Measurements from ENCODE around the gene ZNF285.
"Not testable (repeated sequence)": the region's sequence is repeated elsewhere in the genome, so short reads cannot be mapped to it uniquely, and the experiment has no call there.

The ZNF285 gene

DNA sequence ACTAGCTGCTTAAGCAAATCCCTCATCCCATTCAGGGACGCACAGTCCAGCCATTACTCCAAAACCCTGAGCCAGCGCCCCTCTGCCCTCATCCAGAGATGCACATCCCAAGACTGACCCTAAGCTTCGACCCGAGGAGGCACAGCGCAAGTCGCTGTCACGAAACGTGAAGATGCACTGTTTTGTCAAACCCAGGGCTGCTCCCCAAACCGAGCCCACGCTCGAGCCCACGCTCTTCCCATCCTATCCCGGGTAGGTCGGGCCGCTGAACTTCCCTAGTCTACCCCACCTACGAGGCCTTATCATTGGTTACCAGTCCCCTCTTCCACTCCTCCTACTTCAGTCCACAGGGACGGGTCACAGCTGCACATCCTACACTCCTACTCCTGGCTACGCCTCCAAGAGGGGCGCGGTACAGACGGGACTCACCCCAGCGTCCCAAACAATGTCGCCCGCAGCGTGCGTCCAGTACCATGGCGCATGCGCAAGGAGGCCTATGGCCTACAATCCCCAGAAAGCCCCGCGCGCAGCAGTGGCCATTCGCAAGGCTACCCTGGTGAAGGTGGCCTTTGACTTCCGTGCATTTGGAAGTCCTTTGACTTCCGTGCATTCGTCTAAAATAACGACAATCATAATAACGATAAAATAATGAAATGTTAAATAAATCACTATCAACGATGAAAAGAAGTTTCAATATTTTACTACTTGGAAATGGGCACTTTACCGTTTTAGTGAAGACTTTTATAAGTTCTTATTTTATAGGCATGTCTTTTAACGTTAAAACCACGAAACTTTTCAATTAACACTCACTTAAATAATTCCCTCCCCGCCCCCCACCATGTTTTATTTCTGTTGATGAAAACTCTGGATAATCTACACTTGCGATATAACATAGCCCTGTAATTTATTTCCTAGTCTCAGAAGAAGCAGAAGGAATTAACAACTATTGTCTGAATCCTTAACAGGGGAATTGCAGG, at the start of gene ZNF285:
Gene ZNF285, minus strand, starts transcription at position 470 of the 977 bp plus-strand sequence. CDS start 4,395 bp downstream, outside the sequence.
- peak; percentile 98 for DNase-seq (ENCODE audit: low read depth)

DNA sequence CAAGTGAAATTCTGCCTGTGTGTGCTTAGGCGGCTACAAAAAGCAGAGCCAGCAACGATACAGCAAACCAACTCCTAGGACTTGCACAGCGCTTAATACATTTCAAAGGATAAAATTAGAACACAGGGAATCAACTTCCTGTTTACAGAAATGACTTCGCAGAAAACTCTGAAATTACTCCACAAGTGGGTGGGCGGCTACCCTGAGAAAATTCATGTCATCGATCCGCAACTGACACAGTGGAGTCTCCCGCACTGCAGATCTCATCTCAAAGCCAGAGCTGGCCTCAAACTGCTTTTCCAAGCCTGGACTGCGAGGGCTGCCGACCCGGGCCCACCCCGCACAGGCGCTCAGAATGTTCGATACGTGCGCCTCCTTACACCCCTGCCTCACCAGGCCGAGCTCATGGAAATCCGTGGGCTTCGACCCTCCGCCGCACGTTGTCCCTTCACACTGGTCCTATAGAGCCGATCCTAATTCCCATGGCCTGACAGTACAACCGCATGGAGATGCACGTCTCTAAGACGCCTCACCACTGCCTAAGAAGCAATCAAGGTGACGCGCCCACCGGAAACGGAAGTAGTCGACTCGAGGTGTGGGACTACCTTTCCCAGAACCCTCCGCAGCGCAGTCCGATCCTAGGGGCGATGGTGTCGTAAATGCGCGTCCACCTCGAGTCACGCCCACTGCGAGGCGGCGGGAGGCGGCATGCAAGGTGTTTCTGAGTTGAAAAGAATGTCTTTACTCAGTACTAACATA, 46.7 kb upstream of the ZNF285 start, which contains the start of gene ZNF229:
Gene ZNF229, minus strand, starts transcription at position 557 of the 759 bp plus-strand sequence. CDS start 5,625 bp downstream, outside the sequence.
- DNase-seq (ENCODE audit: low read depth), result peak; percentile 94

DNA sequence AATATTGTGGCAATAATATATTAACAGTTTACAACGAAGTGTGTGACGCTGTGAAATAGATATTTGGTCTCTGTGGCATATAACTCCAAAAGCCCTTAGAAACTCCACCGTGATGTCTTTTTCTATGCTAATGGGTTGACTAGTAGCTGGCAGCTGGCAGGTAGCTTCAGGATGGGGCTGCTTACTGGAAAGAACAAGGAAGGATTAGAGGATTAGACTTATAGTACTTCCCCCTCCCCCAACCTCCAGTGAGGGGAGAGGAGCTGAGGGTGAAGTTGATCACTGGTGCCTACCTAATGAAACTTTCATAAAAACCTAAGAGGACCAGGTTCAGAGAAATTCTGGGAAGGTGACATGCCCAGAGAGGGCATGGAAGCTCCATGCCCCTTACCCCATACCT, 37.0 kb upstream of the ZNF285 start:
- no peak for DNase-seq (ENCODE audit: low read depth)

DNA sequence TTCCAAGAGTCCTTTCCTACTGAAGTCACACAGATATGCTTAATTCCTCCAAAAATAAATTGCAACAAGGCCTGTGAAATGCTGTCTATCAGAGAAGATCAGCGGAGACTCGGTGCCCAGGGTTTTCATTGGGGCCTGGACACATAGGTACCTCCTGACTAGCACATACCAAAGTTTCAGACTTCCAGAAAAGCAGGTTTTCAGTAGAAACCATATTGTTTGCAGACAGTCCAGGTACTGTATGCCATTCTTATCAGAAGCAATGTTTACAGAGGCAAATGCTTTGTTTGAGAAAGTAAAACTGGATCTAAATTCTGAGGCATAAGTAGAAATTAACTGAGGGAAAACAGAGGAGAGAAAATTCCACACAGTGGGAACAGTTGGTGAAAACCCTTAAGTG, 34.0 kb upstream of the ZNF285 start:
- DNase-seq (ENCODE audit: low read depth), result no peak

DNA sequence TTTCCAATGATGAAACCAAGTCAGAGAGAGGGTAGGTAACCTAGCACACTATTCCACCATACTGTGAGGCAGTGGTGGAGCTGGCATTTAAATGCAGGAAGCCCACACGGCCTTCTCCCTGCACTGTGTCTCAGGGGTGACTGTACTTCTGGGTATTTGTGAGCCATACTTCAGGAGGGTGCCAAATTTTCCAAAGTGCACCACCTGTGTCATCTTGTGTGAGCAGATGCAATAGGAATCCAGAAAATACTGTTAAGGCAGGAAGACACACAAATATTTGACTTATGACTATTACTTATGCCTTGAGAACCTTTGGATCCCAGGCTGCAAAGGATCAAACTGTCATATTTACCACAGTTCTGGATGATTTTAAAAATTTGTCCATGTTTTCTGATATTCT, 29.5 kb upstream of the ZNF285 start:
- DNase-seq (ENCODE audit: low read depth), result no peak

DNA sequence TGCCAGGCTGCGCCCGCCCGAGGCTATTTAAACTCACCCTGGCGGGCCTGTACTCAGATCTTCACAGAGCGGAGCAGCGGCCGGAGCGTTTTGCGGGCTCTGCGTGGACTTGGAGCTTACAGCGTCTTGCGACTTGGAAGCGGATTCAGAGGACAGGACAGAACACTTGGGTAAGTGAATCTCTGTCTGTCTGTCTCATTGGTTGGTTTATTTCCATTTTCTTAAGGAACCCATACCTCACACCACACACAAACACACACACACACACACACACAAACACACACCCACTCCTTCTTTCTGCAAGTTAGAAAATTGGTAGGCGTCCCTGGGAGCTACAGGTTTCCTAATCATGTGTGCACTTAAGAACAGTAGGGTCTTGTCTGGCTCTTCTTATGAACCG, 14.1 kb upstream of the ZNF285 start:
- DNase-seq (ENCODE audit: low read depth), result not testable (repeated sequence)

DNA sequence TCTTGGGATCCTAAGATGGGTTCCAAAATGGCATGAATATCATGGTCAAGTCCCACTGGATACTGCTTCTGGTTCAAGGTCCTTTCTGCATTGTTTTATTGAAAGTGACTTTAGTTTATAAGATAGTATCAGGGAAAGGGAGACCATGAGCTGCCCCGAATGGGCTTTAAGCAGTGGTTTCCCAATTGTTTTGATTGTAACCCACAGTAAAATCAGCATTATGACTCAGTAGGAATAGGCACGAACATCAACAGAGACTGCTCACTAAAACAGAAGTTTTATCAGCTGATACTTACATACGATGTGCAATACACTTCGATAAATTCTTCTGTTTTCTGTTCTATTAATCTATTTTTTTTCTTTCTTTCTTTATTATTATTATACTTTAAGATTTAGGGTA, 12.1 kb downstream of the ZNF285 start:
- DNase-seq (ENCODE audit: low read depth), result not testable (repeated sequence)

DNA sequence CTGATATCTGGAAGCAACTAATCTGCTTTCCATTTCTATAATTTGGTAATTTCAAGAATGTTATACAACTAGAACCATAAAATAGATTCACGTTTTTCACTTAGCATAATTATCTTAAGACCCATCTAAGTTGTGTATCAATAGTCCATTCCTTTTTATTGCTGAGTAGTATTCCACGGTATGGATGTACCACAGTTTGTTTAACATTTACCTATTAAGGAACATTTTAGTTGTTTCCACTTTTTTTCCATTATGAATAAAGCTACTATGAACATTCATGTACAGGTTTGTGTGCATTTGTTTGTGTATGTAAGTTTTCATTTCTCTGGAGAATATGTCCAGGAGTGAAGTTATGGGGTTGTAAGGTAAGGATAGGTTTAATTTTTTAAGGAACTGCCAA, 26.6 kb downstream of the ZNF285 start:
- DNase-seq (ENCODE audit: low read depth), result no peak

DNA sequence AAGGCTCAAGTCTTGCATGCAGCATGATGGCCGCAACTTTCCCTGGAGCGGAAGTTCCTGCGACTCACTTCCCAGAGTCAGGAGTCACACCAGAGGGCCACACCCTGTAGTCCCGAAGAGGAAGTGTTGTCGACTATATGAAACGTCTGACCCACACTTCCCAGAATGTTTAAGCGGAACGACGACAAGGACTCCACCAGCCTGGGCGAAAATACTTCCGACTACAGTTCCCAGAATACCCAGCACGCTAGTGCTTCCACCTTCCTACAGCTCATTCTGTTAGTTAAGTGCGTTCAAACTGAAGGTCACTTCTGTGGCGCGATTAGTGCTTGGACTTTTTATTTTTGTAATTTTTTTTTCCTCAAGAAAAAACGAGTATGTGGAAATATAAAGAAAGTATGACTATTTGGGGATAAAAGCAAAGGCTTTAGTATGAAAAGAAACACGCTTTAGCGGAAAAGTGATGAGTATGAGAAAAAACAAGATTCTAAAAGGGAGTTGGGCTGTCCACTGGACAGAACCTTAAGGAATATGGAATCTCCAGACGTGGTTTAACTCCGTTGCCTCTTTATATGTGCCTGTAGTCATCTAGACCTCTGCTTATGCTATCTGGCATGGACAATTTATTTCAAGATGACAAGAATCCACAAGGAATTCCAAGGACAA, 29.5 kb downstream of the ZNF285 start:
- no peak for DNase-seq (ENCODE audit: low read depth)

DNA sequence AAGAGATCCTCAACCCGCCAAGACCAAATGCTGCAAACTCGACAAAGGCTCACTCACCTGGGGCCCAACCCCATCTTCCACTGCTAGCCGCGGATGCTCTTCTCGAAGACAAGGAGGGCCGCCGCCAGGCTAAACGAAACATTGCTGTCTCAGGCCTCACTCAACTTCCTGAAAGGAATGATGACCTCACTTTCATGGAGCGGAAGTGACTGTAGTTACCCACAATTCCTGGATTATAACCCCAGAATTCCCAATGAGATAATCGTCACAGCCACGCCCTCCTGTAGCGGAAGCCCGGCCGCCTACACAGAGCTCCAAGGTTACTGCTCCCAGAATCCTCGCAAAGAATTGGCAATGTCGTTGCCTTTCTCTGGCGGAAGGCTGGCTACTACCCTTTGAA, 34.4 kb downstream of the ZNF285 start:
- DNase-seq (ENCODE audit: low read depth), result no peak

DNA sequence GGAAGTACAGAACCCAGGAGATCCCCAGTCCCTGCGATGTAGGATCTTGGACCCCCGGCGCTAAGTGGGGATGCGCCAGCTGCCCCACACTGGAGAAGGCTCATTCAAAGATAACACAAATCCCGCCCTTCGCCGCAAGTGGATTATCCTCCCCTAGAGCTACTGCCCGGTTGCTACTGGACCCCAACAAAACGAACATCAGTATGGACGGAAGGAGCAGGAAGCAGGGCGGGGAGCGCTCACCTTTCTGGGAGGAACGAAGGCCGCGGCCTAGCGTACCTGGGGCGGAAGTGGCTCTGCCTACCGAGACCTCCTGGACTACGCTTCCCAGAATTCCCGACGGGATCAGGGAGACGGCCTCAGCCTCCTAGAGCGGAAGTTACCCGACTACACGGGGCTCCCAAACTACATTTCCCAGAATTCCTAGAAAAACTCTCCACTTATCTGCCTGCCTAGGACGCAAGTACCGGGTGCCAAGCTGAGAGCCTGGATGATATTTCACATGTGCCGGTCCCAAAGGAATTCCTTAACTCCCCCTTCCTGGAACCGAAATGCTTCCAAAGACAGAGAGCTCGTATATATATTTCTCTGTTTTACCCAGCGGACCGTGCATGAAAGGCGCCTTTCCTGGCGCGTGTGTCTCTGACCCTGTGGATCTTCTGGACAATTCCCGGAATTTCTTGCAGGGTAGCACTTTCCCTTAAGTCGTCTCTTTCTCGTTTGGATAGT, 44.9 kb downstream of the ZNF285 start, which contains the start of gene ZNF112:
Gene ZNF112, minus strand, starts transcription at position 298 of the 729 bp plus-strand sequence. CDS start 16,141 bp downstream, outside the sequence.
- peak; percentile 92 for DNase-seq (ENCODE audit: low read depth)

DNA sequence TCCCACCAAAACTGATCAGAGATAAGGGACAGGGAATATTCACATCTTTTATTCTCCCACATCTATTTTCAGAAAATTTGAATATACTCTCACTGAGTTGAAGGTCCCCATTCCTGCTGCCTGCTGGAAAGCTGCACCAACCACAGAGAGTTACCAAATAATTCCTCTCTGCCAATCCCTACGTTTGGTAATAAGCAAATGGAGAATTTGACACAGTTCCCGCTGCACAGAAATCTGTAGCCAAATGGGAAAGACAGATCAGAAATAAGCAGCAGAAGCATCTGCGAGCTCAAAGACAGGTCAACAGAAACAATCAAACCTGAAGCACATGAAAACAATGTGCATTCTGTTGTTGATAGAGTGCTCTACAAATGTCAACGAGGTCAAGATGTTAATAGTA, 54.9 kb downstream of the ZNF285 start:
- DNase-seq (ENCODE audit: low read depth), result no peak

DNA sequence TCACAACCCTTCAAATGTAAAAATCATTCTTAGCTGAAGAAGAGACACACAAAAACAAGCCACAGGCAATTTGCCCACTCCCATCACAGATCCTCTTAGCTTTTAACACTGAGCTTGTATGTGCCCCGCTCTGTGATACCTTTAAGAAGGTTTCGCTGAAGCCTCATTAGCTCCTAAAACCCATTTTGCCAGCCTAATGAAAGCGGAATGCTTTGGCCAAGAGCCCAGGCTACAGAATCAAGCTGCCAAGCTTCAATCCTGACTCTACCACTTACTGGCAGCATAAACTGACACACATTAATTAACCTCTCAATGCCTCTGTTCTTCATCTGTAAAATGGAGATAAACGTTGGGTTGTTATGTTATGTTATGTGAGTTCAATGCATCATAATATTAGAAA, 55.4 kb downstream of the ZNF285 start:
- no peak for DNase-seq (ENCODE audit: low read depth)

DNA sequence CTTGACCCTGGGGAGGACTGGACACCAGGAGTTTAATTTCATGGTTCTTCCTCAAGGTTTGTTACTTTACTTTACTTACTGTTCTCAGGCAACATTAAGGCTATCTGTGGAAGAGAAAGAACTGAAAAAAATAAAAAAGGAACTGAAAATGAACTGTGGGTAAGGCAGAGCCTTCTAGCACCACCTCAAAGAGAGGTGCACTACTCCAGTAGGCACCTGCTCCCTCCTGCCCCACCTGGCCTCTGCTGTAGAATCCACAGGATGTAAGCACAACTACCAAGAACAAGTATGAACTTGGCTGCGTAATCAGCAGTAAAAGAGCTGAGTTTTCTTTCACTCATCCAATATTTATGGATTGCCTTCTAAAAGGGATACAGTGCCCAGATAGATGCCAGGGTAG, 57.2 kb downstream of the ZNF285 start:
- DNase-seq (ENCODE audit: low read depth), result no peak

DNA sequence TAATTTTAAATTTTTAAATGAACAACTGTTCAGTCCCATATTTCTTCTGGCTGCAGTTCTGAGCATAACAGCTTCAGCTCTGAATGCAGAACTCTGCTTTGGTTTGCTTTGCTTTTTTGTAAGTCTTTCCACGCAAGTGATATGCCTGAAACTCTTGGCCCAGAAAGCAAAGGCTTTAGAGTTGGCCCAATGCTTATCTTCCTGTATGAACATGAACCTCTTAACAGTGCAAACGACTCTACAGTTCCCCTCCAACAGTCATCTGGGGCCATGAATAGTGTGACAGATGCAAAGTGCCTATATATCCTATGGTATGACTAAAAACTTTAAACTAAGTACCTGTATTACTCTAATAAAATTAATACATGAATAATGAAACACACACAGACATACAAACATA, 59.6 kb downstream of the ZNF285 start:
- no peak for DNase-seq (ENCODE audit: low read depth)

DNA sequence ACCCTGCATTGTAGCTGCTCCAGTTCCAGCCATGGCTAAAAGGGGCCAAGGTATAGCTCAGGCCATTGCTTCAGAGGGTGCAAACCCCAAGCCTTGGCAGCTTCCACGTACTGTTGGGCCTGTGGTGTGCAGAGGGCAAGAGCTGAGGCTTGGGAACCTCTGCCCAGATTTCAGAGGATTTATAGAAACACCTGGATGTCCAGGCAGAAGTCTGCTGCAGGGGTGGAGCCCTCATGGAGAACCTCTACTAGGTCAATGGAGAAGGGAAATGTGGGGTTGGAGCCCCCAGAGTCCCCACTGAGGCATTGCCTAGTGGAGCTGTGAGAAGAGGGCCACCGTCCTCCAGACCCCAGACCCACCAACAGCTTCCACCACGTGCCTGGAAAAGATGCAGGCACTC, 66.8 kb downstream of the ZNF285 start:
- not testable (repeated sequence) for DNase-seq (ENCODE audit: low read depth)
